Stimulated activated CD8-positive, alpha-beta memory T cell treated with anti-CD3 and anti-CD28 coated beads, Interleukin-2, amount 100 ng/mL, for 48 hours (primary cell): Measurements from ENCODE around the gene SCRG1.

Experiments
- DNase-seq, 2 donors: peaks; one replicate each; pipeline ENCODE4 v3.0.0-alpha.2; 2020; ENCODE audit warnings: low read depth in 2 of 2

SCRG1 gene

DNA sequence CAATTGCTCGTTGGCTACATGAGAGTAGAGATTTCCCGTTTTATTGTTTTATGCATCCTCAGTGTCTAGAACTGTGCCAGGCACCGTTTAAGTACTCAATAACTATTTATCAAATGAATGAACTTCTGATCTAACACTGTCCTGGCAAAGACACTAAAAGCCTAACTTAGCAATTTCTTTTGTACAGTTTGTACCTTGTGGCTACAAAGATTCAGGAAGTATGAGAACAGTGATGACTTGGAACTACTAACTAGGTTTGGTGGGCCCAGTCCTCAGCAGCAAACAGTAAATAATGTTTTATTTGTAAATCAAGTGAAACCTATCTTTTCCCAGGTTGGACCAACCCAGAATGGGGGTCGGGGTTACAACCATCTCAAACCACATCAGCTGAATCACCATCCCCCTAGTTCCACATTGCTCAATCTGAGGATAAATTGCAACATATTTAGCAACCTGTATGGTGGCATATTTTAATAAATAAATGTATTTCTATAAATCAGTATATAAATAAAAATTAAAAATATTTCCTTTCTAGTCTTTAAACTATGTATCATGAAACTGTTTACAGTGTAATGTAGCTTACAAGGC is 12.3 kb upstream of the SCRG1 start:
- no peak for DNase-seq

DNA sequence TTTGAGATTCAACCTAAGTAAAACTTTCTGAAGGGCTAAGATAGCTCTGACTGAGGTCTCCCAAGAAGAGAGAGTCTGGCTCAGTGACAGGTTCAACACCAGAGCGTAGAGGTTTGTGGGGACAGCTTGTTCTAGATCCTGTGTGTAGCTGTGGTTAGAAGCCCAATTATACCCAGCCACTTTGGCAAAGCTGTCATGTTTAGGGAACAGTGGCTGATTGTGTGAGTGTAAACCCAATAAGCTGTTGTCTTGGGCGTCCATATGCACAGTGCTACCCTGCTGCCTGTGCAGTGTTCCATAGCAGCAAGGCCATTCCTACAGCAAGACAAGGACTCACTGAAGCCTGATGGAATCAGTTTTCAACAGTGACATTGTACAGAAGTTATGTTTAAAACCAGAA is 11.2 kb upstream of the SCRG1 start:
- DNase-seq, result no peak

- DNase-seq, result no peak
Observed at GRCh38 chr4:173405840-173406606, 7.1 kb upstream of the SCRG1 start.

DNA sequence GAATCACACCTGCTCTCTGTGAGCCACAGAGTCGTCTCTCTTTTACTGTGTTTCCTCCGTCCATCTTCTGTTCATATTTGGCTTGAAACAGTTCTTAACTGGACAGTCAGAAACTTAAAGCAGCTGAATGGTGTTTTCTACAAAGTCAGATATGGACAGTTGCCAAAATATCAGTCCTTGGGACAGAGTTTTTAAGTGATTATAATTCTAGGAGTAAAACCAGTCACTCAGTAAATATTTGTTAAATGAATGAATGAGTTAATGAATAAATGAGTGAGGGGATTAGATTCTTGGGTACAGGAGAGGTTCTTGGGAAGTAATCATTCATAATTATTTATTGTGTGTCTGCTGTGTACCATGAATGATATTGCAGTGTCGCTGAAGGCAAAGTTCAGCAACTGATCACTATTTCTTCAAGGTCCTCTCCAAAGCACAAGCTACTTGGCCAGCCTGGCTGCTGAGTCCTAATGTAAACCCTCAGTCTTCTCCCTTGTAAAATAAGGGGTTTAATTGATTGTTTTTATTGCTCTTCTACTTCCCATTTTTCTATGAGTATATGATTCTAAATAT is 5.5 kb upstream of the SCRG1 start:
- DNase-seq, result no peak

GRCh38 chr4:173403051-173403450 is 4.1 kb upstream of the SCRG1 start:
- no peak for DNase-seq

DNA sequence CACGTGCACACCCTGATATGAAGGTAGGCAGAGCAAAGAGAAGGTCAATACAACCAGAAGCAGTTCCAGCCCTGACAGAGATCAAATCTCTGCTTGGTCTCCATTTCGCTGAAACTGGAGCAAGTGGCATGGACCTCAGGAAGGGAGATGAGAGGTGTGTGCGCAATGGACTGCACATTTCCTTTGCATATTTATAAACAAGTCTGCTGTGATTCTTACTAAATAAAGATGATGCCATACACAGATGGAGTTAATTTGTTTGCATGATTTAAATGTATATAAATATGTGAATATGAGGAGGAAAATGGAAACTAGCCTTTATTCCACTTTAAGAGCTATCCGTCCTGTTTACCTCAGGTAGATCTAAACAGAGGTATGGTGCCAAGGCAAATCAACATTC is 2.1 kb upstream of the SCRG1 start:
- no peak for DNase-seq

DNA sequence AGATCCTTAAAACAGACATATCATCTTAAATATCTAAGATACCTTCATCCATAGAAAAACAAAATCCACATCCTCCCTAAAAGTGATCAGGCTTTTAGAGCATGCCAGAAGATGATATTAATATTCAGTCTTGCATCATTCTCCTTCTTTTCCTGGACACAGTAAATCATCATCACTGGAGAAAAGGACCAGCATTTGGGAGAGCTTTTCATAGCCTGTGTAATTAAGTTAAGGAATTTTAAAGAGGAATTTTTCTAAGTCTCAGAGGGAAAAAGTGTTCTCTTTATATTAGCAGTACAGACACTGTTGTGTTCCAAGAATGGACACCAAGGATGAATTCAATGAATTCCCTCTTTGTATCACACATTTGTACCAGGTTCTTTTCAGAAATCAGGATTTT is 696 bp downstream of the SCRG1 start:
- no peak for DNase-seq

DNA sequence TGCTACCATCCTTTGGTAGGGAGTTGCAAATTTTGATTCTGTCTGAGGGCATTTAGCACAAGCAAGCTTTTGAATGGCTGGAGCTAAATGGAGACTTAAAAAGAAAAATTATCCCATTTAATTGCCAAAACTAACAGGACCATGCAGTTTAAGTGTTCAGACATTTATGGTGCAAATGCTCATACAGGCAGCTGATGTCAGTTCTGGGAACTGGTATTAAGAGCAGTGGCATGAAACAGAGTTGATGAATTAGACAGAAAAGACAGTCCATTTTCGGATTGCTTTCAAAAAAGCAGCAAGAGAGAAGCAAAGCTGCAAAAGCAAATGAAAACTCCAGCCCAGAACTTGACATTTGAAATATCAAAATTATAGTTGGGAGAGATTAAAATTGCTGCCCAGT is 1.3 kb downstream of the SCRG1 start:
- no peak for DNase-seq

- DNase-seq, result no peak
Observed at GRCh38 chr4:173391701-173392100, 7.2 kb downstream of the SCRG1 start.

GRCh38 chr4:173386751-173387150 is 12.2 kb downstream of the SCRG1 start:
- no peak for DNase-seq

DNA sequence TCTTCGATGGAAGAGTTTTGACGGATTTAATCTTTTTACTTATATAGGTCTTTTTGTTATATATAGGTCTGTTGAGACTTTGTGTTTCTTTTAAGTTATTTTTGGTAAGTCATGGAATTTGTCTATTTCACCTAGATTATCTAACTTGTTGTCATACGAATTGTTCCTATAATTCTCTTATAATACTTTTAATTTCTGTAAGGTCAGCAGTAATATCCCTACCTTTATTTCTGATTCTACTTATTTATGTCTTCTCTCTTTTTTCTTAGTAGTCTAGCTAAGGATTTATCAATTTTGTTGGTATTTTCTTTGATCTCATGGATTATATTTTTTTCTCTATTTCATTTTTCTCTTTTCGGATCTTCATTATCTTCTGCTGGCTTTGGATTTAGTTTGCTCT is 16.6 kb downstream of the SCRG1 start:
- no peak for DNase-seq

GRCh38 chr4:173381610-173382009 is 17.3 kb downstream of the SCRG1 start:
- no peak for DNase-seq

GRCh38 chr4:173380987-173381386 is 17.9 kb downstream of the SCRG1 start:
- no peak for DNase-seq

- no peak for DNase-seq
Observed at GRCh38 chr4:173379929-173380328, 19.0 kb downstream of the SCRG1 start.

DNA sequence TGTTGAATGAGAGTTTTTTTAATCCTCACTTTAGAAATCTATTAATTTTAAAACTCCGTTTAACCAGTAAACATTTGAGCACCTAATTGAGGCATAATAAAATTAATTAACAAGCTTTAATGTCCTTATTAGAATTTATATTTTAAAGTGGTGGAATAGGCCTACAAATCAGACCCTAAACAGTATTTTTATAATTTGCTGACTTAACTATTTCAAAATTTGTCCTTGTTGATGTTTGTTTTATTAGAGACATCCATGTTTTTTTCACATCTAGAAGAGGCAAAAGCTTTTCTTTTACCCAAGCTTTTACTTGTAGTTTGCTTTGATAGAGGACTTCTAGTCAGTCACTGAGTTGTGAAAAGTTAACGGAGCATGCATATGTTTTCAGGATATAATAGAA is 24.3 kb downstream of the SCRG1 start:
- DNase-seq, result no peak

GRCh38 chr4:173371292-173372192 is 27.4 kb downstream of the SCRG1 start:
- DNase-seq, result peak; percentile 10 to 17

DNA sequence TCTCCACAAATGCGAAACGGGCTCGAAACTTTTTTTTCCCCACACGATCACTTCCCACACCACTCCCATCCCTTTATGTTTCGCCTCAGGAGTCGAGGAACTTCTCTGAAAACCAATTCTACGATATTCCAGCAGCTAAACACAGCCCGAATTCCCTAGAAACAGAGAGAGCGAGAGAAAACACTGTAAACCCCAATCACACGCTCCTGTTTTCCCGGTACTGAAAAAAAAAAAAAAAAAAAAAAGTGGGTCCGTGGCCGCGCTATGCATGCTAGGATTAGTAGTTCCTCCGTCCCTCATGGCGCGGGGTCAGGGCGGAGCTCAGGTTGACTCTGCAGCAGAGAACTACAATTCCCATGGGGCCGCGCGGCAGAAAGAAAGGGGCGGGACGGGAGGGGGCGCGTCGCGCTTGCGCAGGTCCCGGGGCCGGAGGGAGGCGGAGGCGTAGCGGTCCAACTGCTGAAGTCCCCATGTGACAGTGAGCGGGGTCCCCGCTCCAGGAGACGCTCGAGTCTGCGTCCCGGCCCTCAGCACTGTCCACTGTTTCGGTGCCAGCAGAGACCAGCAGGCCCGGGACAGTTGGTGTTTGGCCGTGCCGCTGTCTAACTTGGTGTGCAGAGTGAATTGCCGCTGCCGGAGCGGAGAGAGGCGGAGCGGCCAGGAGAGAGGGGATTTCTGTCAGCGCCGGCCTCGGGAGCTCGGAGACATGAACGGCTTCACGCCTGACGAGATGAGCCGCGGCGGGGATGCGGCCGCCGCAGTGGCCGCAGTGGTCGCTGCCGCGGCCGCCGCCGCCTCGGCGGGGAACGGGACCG is 28.2 kb downstream of the SCRG1 start, which contains the start of gene SAP30:
Gene SAP30, plus strand, starts transcription at position 478 of the 815 bp plus-strand sequence. Its CDS starts 229 bp downstream, at position 707.
- DNase-seq, result peak; percentile 86 to 95

DNA sequence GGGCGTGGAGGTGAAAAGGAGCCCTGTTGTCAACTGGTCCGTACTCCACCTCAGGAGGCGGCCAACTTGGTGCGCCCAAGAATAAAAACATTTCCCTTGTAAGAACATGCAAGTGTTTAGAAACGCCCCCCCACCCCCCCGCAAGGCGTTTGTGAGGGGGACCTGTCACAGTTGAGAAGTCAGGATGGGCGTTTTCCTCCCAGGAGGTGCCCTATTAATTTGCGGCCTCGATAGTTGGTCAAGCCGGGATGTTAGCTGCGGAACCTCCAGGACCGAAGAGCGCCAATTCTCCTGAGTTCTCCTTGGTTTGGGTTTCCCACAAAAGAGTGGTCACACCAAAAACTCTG is 28.8 kb downstream of the SCRG1 start:
- peak; percentile 14 to 26 for DNase-seq

GRCh38 chr4:173367946-173368345 is 31.0 kb downstream of the SCRG1 start:
- DNase-seq, result no peak

DNA sequence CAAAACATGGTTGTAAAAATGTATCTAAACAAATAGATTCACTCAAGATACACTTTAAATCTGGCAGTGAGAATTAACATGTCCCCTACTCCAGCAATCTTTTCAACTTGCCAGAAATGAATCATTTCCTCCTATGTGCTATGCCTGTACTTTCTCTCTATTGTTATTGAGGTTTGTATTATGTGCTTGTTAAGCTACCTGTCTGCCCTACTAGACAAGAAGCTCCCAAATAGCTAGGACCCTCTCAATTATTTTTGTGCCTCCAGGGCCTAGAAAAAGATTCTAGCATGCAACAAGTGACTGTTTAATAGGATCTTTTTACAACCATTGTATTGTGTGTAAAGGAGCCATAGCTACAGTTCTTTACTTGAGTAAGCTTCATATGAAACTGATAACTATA is 31.6 kb downstream of the SCRG1 start:
- no peak for DNase-seq

GRCh38 chr4:173365359-173365996 is 33.4 kb downstream of the SCRG1 start:
- no peak for DNase-seq
